Liver (tissue), 3 donors: ENCODE results near the gene TMEM63A.

Experiments used
- CTCF ChIP-seq: fragments of 150-350 bp; IDR thresholded peaks from 2 replicates; pipeline ENCODE4 v1.5.1; 2017; ENCODE audit warnings: improper control_type of control experiment, low read depth, low read length; ENCODE audit not compliant: missing input control
- EGR1 ChIP-seq, 2 donors: IDR thresholded peaks; 2 replicates each; pipeline ENCODE4 v1.6.1; 2016 to 2018; ENCODE audit warnings: antibody characterized with exemption in 2 of 2, low read depth in 2 of 2
- GABPA ChIP-seq, 2 donors: IDR thresholded peaks in 1 of 2; conservative IDR thresholded peaks in 1 of 2; 2 replicates each; pipeline ENCODE4 v1.6.1; 2016; ENCODE audit warnings: antibody characterized with exemption in 2 of 2, mild to moderate bottlenecking in 1 of 2, moderate library complexity in 1 of 2
- TF ChIP-seq, protein P1 (sequence below): IDR thresholded peaks from 2 replicates; pipeline ENCODE4 v1.6.1; 2016; ENCODE audit warnings: antibody characterized with exemption
- donor health status: healthy.
- donor health status: healthy.

DNA sequence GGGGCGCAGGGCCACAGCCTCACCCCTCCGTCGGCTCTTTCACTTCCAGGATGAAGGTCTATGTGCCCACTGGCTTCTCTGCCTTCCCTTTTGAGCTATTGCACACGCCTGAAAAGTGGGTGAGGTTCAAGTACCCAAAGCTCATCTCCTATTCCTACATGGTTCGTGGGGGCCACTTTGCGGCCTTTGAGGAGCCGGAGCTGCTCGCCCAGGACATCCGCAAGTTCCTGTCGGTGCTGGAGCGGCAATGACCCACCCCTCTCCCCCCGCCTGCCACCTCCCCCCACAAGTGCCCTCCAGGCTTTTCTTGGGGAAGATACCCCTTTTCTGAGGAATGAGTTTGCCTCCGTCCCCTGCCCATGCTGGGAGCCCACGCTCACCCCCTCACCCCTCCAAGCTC is 37.1 kb downstream of the TMEM63A start:
- TF ChIP-seq CTCF (no peak), GABPA (IDR thresholded peaks at IDR 0.05 in 1 of 2, conservative IDR thresholded peaks at IDR 0.05 in 1 of 2) (no peak), EGR1 (IDR thresholded peaks at IDR 0.05; ENCODE audit: low read depth in 2 of 2) (no peak)
- TF ChIP-seq, protein P1, sequence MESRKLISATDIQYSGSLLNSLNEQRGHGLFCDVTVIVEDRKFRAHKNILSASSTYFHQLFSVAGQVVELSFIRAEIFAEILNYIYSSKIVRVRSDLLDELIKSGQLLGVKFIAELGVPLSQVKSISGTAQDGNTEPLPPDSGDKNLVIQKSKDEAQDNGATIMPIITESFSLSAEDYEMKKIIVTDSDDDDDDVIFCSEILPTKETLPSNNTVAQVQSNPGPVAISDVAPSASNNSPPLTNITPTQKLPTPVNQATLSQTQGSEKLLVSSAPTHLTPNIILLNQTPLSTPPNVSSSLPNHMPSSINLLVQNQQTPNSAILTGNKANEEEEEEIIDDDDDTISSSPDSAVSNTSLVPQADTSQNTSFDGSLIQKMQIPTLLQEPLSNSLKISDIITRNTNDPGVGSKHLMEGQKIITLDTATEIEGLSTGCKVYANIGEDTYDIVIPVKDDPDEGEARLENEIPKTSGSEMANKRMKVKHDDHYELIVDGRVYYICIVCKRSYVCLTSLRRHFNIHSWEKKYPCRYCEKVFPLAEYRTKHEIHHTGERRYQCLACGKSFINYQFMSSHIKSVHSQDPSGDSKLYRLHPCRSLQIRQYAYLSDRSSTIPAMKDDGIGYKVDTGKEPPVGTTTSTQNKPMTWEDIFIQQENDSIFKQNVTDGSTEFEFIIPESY: no peak
